Colonic mucosa (tissue), 4 donors: ENCODE data around the gene NUMBL. TPM values are rescaled to one million over a fixed set of nuclear protein-coding genes. Genes with fewer than 3 reads are reported as not detected.
A peak's percentile ranks its signal among the peaks of the same experiment; 100 is the strongest.

Experiments
- DNase-seq: peaks from one replicate; pipeline ENCODE4 v3.0.0-alpha.2; 2020
- H3K27ac ChIP-seq: fragments of 200-600 bp; one replicate; pipeline ENCODE4 v1.8.0; 2021
- H3K27me3 ChIP-seq: fragments of 200-600 bp; one replicate; pipeline ENCODE4 v1.8.0; 2021
- H3K36me3 ChIP-seq: fragments of 200-600 bp; one replicate; pipeline ENCODE4 v1.8.0; 2021
- H3K4me1 ChIP-seq: fragments of 200-600 bp; one replicate; pipeline ENCODE4 v1.8.0; 2021; ENCODE audit warnings: mild to moderate bottlenecking
- H3K4me3 ChIP-seq: fragments of 200-600 bp; one replicate; pipeline ENCODE4 v1.8.0; 2021
- H3K9ac ChIP-seq, 2 donors: one replicate each; pipeline ENCODE4 v1.7.0; 2013; ENCODE audit warnings: control low read depth in 2 of 2, low read depth in 2 of 2, low read length in 2 of 2
- H3K9me3 ChIP-seq: fragments of 200-600 bp; one replicate; pipeline ENCODE4 v1.8.0; 2021
- CTCF ChIP-seq: fragments of 200-600 bp; IDR thresholded peaks from one replicate; pipeline ENCODE4 v1.8.0; 2022; ENCODE audit warnings: antibody characterized with exemption, mild to moderate bottlenecking
- intact Hi-C: fragments of 100-400 bp; cut with DNase I; formaldehyde crosslinking; loops from one replicate; pipeline ENCODE4 v1.14.1; 2022
- total RNA-seq, 2 donors: library from RNA; stranded (reverse); fragmentation: NEBNext Ultra II Directional in 1 of 2; extraction: Animal tissue kit (Norgen Biotek cat#: 25700) in 1 of 2; gene quantifications; one replicate each; pipeline ENCODE4 v1.2.1, GENCODE V29; 2021
- donor health status: healthy.
- donor health status: DM: no; HTN: no; CAD: no.
- donor health status: DM: no; HTN: no; CAD: no.

The NUMBL gene
- total RNA-seq, 2 donors from 2014 or later, result 12.8 to 22.0 TPM

GRCh38 chr19:40714441-40715299 lies 24.2 kb upstream of the NUMBL start:
- Histone ChIP-seq H3K9ac (peak overlapping the region; percentile 83 to 91), H3K36me3 (no peaks in the 10 kb centered on the region), H3K27ac (peak overlapping the region; percentile 78), H3K9me3 (no peaks in the 10 kb centered on the region), H3K27me3 (no peaks in the 10 kb centered on the region), H3K4me1 (peaks cover 8% of the 10 kb centered on the region), H3K4me3 (peak overlapping the region; percentile 59)
- TF ChIP-seq CTCF, result no peak
- intact Hi-C loops, result no loop called here
- DNase-seq, result peak; percentile 97

- peak overlapping the region; percentile 48 to 91 for H3K9ac ChIP-seq
- no peaks in the 10 kb centered on the region for H3K36me3 ChIP-seq
- no peaks in the 10 kb centered on the region for H3K27me3 ChIP-seq
- intact Hi-C loops, result no loop called here
- no peak for DNase-seq
- no peak for TF ChIP-seq CTCF
- H3K4me3 ChIP-seq, result no peak overlapping the region
- peak overlapping the region; percentile 78 for H3K27ac ChIP-seq
- H3K9me3 ChIP-seq, result no peaks in the 10 kb centered on the region
- peaks cover 4% of the 10 kb centered on the region for H3K4me1 ChIP-seq
Observed at GRCh38 chr19:40713939-40714338, 23.5 kb upstream of the NUMBL start.

- Histone ChIP-seq H3K27me3 (no peaks in the 10 kb centered on the region), H3K4me3 (no peak overlapping the region), H3K4me1 (no peaks in the 10 kb centered on the region), H3K36me3 (peaks cover 5% of the 10 kb centered on the region), H3K27ac (no peak overlapping the region), H3K9ac (no peak overlapping the region), H3K9me3 (no peaks in the 10 kb centered on the region)
- no peak for TF ChIP-seq CTCF
- intact Hi-C loops, result no loop called here
- no peak for DNase-seq
Observed at GRCh38 chr19:40709817-40710216, 19.4 kb upstream of the NUMBL start.

- peaks cover 8% of the 10 kb centered on the region for H3K36me3 ChIP-seq
- TF ChIP-seq CTCF, result no peak
- H3K9ac ChIP-seq, result no peak overlapping the region
- H3K27ac ChIP-seq, result no peak overlapping the region
- H3K4me1 ChIP-seq, result no peaks in the 10 kb centered on the region
- intact Hi-C loops, result no loop called here
- H3K9me3 ChIP-seq, result no peaks in the 10 kb centered on the region
- no peak for DNase-seq
- H3K4me3 ChIP-seq, result no peak overlapping the region
- no peaks in the 10 kb centered on the region for H3K27me3 ChIP-seq
Observed at GRCh38 chr19:40707615-40708014, 17.2 kb upstream of the NUMBL start.

- Histone ChIP-seq H3K4me1 (no peaks in the 10 kb centered on the region), H3K27ac (no peak overlapping the region), H3K9ac (no peak overlapping the region), H3K27me3 (no peaks in the 10 kb centered on the region), H3K4me3 (no peak overlapping the region), H3K9me3 (no peaks in the 10 kb centered on the region), H3K36me3 (peaks cover 8% of the 10 kb centered on the region)
- TF ChIP-seq CTCF, result no peak
- intact Hi-C loops, result no loop called here
- no peak for DNase-seq
Observed at GRCh38 chr19:40705950-40706619, 15.6 kb upstream of the NUMBL start.
